Tibial nerve (tissue), 4 donors: Measurements from ENCODE around the gene PTPRD.

Experiments used
- EP300 ChIP-seq, 2 donors: sonication (generic); formaldehyde crosslinking; IDR thresholded peaks; one replicate each; pipeline ENCODE4 v1.6.1; 2017; ENCODE audit warnings: antibody characterized with exemption in 2 of 2, mild to moderate bottlenecking in 1 of 2
- POLR2A ChIP-seq, 2 donors: fragments of 450-650 bp; IDR thresholded peaks; one replicate each; pipeline ENCODE4 v1.6.1; 2017; ENCODE audit warnings: antibody characterized with exemption in 2 of 2, mild to moderate bottlenecking in 2 of 2, moderate library complexity in 2 of 2
- TF ChIP-seq, protein P1 (sequence below), 5 experiments: fragments of 200-600 bp in 3 of 5; fragments of 450-650 bp in 2 of 5; sonication (generic) in 3 of 5; IDR thresholded peaks; one replicate each; pipeline ENCODE4 v1.5.1; 2016 to 2019; ENCODE audit warnings: antibody characterized with exemption in 5 of 5, mild to moderate bottlenecking in 3 of 5, moderate library complexity in 2 of 5

DNA sequence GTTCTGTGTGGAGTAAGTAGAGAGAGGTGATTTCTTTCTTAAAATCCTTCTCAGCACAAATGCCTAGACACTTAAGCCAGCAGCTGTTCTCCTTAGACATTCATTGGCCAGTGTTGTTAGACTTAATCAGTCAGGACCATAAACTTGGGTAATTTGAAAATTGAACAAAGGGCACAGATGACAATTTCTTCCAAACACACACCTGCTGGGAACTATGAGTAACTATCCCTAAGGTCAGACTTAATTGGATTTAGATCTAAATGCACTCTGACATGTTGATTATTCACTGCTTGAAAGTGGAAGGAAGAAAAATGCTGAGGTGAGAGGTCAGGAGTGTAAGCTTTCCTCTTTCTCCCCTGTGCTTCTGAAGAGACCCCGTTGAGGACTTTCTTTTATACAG lies 1729.5 kb downstream of the PTPRD start:
- TF ChIP-seq POLR2A (IDR thresholded peaks at IDR 0.05) (no peak), EP300 (IDR thresholded peaks at IDR 0.05) (no peak)
- TF ChIP-seq, protein P1, sequence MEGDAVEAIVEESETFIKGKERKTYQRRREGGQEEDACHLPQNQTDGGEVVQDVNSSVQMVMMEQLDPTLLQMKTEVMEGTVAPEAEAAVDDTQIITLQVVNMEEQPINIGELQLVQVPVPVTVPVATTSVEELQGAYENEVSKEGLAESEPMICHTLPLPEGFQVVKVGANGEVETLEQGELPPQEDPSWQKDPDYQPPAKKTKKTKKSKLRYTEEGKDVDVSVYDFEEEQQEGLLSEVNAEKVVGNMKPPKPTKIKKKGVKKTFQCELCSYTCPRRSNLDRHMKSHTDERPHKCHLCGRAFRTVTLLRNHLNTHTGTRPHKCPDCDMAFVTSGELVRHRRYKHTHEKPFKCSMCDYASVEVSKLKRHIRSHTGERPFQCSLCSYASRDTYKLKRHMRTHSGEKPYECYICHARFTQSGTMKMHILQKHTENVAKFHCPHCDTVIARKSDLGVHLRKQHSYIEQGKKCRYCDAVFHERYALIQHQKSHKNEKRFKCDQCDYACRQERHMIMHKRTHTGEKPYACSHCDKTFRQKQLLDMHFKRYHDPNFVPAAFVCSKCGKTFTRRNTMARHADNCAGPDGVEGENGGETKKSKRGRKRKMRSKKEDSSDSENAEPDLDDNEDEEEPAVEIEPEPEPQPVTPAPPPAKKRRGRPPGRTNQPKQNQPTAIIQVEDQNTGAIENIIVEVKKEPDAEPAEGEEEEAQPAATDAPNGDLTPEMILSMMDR (IDR thresholded peaks at IDR 0.05) = no peak
